B cell (primary cell): Measurements from ENCODE around the gene TMEM238L.

Experiments
- EZH2 ChIP-seq: IDR thresholded peaks from 2 replicates; pipeline ENCODE4 v1.6.1; 2012; ENCODE audit warnings: borderline replicate concordance, low read depth, mild to moderate bottlenecking, moderate library complexity, low read length; ENCODE audit not compliant: insufficient read depth, poor library complexity, severe bottlenecking
- TF ChIP-seq, protein P1 (sequence below): fragments of 200-600 bp; IDR thresholded peaks from one replicate; pipeline ENCODE4 v1.8.0; 2022; ENCODE audit warnings: antibody characterized with exemption, mild to moderate bottlenecking

GRCh38 chr17:10748531-10749181, 55.2 kb downstream of the TMEM238L start:
- TF ChIP-seq, protein P1, sequence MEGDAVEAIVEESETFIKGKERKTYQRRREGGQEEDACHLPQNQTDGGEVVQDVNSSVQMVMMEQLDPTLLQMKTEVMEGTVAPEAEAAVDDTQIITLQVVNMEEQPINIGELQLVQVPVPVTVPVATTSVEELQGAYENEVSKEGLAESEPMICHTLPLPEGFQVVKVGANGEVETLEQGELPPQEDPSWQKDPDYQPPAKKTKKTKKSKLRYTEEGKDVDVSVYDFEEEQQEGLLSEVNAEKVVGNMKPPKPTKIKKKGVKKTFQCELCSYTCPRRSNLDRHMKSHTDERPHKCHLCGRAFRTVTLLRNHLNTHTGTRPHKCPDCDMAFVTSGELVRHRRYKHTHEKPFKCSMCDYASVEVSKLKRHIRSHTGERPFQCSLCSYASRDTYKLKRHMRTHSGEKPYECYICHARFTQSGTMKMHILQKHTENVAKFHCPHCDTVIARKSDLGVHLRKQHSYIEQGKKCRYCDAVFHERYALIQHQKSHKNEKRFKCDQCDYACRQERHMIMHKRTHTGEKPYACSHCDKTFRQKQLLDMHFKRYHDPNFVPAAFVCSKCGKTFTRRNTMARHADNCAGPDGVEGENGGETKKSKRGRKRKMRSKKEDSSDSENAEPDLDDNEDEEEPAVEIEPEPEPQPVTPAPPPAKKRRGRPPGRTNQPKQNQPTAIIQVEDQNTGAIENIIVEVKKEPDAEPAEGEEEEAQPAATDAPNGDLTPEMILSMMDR, result no peak
- no peak for TF ChIP-seq EZH2
